T-helper 9 cell (primary cell): ENCODE results near the gene KL.

Experiments used
- DNase-seq: peaks from one replicate; pipeline ENCODE4 v3.0.0-alpha.2; 2020

The KL gene

DNA sequence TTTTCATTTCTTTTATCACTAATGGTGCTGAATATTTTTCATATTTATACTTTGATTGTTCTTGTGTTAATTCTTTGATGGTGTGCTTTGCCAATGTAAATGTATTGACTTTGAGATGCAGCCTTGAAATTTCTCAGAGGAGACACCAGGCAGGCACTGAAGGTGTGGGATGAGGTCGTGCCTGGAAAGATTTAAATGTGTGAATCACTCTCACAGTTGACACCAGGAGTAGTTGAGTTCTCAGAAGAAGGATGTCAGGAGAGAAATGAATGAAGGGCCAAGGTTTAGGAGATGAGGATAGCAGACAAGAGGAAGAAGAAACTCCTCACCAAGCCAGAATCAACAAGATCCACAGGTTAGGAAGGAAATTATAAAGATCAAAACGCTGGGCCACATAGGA, 10.1 kb upstream of the KL start:
- no peak for DNase-seq

- no peak for DNase-seq
These were observed 9.6 kb upstream of the KL start for GRCh38 chr13:33006638-33007037.

DNA sequence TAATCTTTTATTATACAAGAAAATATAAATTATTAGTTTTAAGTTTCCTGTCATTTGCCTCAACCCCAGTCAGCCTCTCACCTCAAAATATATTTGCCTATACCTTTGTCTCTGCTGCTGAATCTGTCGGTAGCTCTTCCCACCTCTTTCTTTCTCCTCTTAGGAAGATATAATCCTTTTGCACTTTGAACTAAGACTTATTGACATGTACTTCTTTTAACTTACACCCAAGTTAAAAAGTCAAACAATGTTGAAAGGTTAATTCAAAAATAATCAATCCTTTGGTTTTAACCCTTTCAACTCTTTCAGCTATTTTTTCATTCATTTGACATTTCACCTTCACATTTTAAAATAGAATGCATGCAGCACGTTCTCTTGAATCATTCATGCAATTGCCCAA, 9.0 kb upstream of the KL start:
- DNase-seq = no peak

DNA sequence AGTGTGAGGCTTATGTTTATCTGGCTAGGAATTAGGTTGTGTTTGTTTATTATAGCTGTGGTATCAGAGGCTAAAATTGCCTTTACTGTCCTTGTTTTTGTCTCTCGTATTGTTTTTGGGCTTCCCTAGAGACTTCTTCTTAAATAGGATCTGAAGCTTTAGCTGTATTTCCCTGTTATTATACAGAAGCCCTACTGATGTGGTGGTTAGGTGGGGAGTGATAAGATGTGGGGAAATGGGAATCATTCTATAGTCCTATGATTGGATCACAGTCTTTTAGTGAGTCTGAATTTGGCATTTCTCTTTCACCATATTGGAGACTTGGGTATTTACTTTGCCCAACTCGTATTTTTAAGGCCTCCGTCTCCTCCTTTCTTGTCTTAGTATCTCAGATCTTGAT, 8.3 kb upstream of the KL start:
- DNase-seq = no peak

- DNase-seq = no peak
These were observed 7.1 kb upstream of the KL start for GRCh38 chr13:33008946-33009722.

- DNase-seq = no peak
These were observed 4.3 kb upstream of the KL start for GRCh38 chr13:33011828-33012470.

GRCh38 chr13:33014291-33014690, 1.9 kb upstream of the KL start:
- no peak for DNase-seq

- DNase-seq = no peak
These were observed 968 bp upstream of the KL start for GRCh38 chr13:33015241-33015668.

- no peak for DNase-seq
These were observed 366 bp upstream of the KL start for GRCh38 chr13:33015791-33016323.

DNA sequence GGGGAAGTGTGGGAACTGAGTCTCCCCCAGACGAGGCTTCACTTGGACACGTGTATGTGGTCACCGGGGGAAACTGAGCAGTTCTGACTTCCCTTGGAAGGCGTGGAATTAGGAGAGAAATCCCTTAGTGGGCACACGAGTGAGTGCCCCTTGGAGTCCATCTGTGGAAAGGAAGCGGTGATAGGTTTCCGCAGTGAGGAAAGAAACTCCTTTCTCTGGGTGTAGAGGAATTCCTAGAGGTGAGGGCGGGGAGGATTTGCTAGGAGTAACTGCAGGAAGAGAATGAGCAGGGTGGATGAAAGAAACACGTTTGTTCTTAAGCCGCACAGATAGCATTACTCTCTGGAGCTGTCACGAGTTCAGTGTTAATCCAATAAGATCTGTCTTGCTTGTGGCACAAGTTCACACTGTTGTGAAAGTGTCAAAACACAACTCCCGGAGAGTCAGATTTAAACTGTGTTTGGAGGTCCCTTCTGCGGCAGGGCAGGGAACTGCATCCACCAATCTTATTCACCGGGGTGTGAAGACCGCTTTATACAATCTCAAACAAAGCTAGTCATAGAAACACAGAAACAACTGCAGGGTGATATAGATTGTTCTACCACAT, 1.2 kb downstream of the KL start:
- DNase-seq = no peak

DNA sequence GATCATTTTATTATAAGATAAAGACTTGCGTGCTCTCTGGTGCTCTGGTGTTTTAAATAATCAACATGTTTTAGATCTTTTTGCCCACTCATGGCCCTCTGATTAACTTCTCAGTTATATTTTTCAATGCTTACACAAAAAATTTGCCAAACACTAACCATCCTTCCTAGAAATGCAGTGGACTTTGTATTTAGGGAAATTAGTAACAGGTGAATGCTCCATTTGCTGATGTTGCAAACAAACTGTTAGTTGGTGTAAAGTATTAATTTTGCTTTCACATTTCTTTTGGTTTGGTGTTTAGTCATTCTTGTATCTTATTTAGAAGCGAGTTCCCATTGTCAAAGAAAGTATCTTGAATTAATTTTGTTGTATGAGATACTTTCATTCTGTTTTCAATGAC, 2.7 kb downstream of the KL start:
- no peak for DNase-seq

GRCh38 chr13:33022986-33023385, 6.8 kb downstream of the KL start:
- no peak for DNase-seq

DNA sequence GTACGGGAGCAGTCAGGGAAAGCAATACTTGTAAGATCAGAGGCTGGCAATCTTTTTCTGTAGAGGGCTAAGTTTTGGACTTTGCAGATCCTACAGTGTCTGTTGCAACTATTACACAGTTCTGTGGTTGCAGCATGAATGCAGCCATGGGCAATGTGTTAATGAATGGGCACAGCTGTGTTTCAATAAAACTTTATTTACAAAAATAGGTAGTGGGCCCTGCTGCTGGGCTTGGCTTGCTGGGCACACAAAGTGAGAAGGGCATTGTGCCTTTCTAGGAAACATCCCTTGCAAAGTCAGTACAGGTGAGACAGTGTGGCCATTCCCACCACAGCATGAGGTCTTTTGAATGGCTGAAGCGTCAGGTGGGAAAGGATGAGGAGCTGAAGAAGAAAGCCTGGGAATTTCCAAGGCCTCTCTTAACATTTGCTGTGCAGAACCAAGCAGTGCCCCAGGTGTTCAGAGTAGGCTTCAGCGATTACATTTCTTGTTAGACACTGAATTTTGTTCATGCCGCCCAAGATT, 9.1 kb downstream of the KL start:
- no peak for DNase-seq

DNA sequence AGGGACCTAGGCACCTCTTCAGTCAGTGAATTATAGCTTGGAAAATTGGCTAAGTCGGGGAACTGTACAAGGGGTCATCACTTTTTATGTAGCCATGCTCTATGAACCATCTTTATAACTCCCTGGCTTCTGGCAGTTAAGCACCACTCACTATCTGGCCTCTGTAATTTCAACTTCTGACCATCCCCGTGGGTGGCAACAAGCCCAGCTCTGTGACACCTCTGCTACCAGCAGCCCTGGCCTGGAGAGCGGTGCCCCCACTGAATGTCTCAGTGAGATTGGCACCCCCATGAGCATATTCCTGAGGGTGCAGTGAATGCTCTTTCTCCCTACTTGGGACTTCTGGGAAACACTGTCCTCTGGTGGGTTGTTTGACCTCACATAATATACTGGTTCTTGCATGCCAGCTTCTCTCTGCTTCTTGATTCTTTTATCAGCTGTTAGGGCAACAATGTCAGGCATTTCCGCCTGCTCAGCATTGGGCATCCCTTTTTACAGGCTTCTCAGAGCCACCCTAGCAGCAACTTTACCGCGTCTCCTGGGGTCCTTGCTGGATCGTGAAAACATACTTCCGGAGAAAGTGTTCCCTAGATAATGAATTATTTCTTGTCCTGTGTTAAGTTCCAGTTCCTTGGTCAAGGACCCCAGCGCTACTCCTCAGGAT, 10.4 kb downstream of the KL start:
- DNase-seq = no peak

- no peak for DNase-seq
These were observed 12.4 kb downstream of the KL start for GRCh38 chr13:33028620-33029019.

DNA sequence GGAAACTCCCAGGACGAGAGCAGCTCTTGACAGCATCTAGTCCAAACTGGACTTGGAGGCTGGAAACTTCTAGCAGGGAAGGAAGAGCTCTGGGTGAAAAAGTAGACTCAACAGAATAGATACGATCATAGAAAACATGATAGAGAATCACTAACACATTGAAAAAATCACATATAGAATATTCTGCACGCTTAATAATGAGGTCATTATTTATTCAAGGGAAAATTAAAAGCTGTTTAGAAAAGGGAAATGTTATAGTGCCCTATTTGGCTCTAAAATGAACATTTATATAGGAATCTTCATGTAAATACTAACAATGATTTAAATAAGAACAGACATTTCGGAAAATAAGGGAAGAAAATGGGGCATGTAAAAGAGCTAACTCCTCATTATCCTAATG, 15.1 kb downstream of the KL start:
- DNase-seq = no peak

DNA sequence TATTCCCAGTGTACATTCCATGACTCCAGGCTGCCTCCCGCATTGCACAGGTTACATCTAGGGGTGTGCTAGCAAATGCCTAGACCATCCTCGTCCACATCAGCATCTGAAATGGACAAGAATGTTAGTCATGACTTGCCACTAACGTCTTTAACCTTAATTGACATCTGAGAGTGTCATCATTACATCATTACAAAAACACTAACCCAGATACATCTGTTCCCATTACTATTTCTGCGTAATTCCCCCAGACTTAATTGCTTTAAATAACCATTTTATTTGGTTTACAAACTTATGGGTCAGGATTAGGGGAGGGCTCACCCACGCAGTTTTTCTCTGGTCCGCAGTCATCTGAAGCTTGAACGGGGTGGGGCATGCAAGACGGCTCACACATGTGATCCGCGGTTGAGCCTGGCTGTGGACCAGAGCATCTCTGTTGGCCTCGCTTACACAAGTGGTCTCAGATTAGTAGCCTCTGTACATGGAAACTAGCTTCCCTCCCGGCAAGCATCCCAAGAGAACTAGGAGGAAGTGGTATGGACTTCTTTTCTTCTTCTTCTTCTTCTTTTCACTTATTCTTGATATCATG, 15.9 kb downstream of the KL start:
- no peak for DNase-seq

GRCh38 chr13:33033051-33033812, 17.0 kb downstream of the KL start:
- DNase-seq = no peak

GRCh38 chr13:33033986-33034385, 17.8 kb downstream of the KL start:
- DNase-seq = no peak

GRCh38 chr13:33034882-33035520, 18.8 kb downstream of the KL start:
- DNase-seq = no peak

GRCh38 chr13:33037673-33038072, 21.4 kb downstream of the KL start:
- DNase-seq = no peak
